IPS DF 6.9 (cell line): ENCODE measurements around the gene IFI27L2.
"Not testable (repeated sequence)": the region's sequence is repeated elsewhere in the genome, so short reads cannot be mapped to it uniquely, and the experiment has no call there.

ENCODE experiments used
- DNase-seq: peaks from one replicate; pipeline ENCODE4 v3.0.0-alpha.2; 2013; ENCODE audit warnings: low read depth, low spot score
- H3K27ac ChIP-seq: one replicate; pipeline ENCODE4 v1.5.1; 2013; ENCODE audit warnings: low read length, control low read depth
- H3K27me3 ChIP-seq: 2 replicates; pipeline ENCODE4 v1.6.1; 2013; ENCODE audit warnings: mild to moderate bottlenecking, low read length; ENCODE audit not compliant: control insufficient read depth, insufficient read depth
- H3K36me3 ChIP-seq: 2 replicates; pipeline ENCODE4 v1.6.1; 2013; ENCODE audit warnings: low read length; ENCODE audit not compliant: control insufficient read depth, insufficient read depth
- H3K4me1 ChIP-seq: 2 replicates; pipeline ENCODE4 v1.6.1; 2013; ENCODE audit warnings: low read length; ENCODE audit not compliant: control insufficient read depth, insufficient read depth
- H3K4me3 ChIP-seq: 2 replicates; pipeline ENCODE4 v1.5.1; 2013; ENCODE audit warnings: mild to moderate bottlenecking, low read length
- H3K9me3 ChIP-seq: 2 replicates; pipeline ENCODE4 v1.6.1; 2013; ENCODE audit warnings: low read length, inconsistent platforms; ENCODE audit not compliant: control insufficient read depth, insufficient read depth
- WGBS: extraction: QIAGEN DNeasy Blood & Tissue Kit; methylation state at CpG from one replicate; pipeline ENCODE4 v1.1.7; 2013; ENCODE audit warnings: mixed read lengths, missing lambda C conversion rate; ENCODE audit not compliant: insufficient read length, insufficient coverage; 5-methylcytosine and 5-hydroxymethylcytosine counted together

The IFI27L2 gene

DNA sequence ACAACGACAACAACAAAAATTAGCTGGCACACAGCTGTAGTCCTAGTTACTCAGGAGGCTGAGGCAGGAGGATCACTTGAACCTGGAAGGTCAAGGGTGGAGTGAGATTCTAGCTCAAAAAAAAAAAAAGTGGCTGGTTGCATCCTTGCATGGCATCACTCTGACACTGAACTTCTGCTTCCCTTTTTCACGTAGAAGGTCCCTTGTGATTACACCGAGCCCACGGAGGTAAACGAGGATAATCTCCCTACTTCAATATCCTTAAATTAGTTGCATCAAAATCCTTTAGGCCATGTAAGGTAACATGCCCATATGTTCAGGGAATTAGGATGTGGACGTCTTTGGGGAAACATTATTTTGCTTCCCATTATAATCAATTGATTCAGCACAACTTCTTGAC lies 40.7 kb upstream of the IFI27L2 start:
- Histone ChIP-seq H3K4me3 (no peak overlapping the region), H3K27me3 (no peaks in the 10 kb centered on the region), H3K4me1 (no peaks in the 10 kb centered on the region), H3K27ac (no peak overlapping the region), H3K9me3 (no peaks in the 10 kb centered on the region), H3K36me3 (no peaks in the 10 kb centered on the region)
- DNase-seq, result no peak
- no CpG with 5 or more reads among the region's 6 CpGs for WGBS

DNA sequence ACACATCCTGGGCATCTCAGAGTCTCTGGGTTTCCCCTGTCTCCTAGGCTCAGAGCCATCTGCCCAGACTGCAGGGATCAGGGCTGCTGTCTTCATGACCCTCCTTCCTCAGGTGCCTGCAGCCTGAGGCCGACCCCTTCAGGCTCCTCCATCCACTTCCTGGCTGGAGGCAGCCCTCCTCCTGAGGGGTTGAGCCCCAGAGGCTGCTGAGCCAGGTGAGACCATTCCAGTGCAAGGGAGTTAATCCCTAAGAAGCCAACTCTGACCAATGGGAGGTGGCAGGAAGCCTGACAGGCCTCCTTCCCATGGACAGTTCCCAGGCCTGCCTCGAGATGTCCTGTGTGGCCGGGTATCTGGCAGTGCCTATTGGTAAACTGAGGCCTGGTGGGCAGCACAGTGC lies 36.3 kb upstream of the IFI27L2 start:
- WGBS, result no CpG with 5 or more reads among the region's 3 CpGs
- no peak overlapping the region for H3K4me3 ChIP-seq
- no peak for DNase-seq

DNA sequence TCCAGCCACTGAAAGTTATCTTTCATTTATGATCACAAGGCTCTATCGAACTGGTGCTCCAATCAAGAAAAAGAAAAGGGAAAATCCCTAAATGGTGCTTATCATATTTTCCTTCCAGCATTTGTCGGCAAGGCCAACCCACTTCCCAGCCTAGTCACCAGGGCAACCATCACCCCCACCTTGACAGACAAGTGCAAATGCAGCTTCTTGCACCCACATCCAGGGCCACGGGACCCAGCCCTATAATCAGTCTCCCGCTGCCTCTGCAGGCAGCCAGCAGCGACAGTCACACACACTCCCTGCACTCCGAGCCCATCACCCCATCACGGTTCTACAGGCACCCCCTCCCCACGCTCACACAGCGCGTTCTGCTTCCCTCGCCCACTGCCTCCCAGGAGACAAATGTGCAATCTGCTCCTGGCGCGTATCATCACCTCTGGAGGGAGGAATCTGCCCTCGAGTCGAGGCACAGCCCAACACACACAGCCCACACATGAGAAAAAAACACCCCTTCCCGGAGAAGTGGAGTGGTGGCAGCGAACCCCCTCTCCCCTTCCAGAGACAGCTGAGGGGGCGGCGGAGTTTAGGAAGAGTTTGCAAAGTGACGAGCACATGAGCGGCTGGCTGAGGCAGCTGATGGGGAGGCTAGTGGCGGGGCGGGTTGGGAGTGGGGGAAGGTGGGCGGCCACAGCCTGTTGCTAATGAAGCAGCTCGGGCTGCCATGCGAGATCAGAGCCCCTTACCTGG lies 35.5 kb upstream of the IFI27L2 start:
- Histone ChIP-seq H3K27ac (no peak overlapping the region), H3K9me3 (no peaks in the 10 kb centered on the region), H3K4me1 (peaks cover 5% of the 10 kb centered on the region; the same call in 1 of the 2 replicates), H3K4me3 (no peak overlapping the region), H3K27me3 (no peaks in the 10 kb centered on the region), H3K36me3 (no peaks in the 10 kb centered on the region)
- DNase-seq, result no peak
- no CpG with 5 or more reads among the region's 26 CpGs for WGBS

More for the DNA sequence above, 36.3 kb upstream of the IFI27L2 start:
- H3K27ac ChIP-seq, result no peak overlapping the region
- no peaks in the 10 kb centered on the region for H3K9me3 ChIP-seq
- no peaks in the 10 kb centered on the region for H3K27me3 ChIP-seq
- H3K4me1 ChIP-seq, result peaks cover 5% of the 10 kb centered on the region; the same call in 1 of the 2 replicates
- H3K36me3 ChIP-seq, result no peaks in the 10 kb centered on the region

GRCh38 chr14:94163796-94164195 lies 34.4 kb upstream of the IFI27L2 start:
- H3K4me3 ChIP-seq, result no peak overlapping the region
- no peaks in the 10 kb centered on the region for H3K9me3 ChIP-seq
- H3K36me3 ChIP-seq, result no peaks in the 10 kb centered on the region
- no peak for DNase-seq
- WGBS, result no CpG with 5 or more reads among the region's 5 CpGs
- no peaks in the 10 kb centered on the region for H3K27me3 ChIP-seq
- H3K27ac ChIP-seq, result no peak overlapping the region
- H3K4me1 ChIP-seq, result peaks cover 5% of the 10 kb centered on the region; the same call in 1 of the 2 replicates

GRCh38 chr14:94162466-94162865 lies 33.1 kb upstream of the IFI27L2 start:
- no peaks in the 10 kb centered on the region for H3K27me3 ChIP-seq
- no peak overlapping the region for H3K27ac ChIP-seq
- H3K36me3 ChIP-seq, result no peaks in the 10 kb centered on the region
- H3K4me3 ChIP-seq, result no peak overlapping the region
- DNase-seq, result no peak
- peaks cover 5% of the 10 kb centered on the region; the same call in 1 of the 2 replicates for H3K4me1 ChIP-seq
- no CpG with 5 or more reads among the region's 5 CpGs for WGBS
- no peaks in the 10 kb centered on the region for H3K9me3 ChIP-seq

- DNase-seq, result no peak
- Histone ChIP-seq H3K4me1 (peaks cover 5% of the 10 kb centered on the region; the same call in 1 of the 2 replicates), H3K27me3 (no peaks in the 10 kb centered on the region), H3K36me3 (no peaks in the 10 kb centered on the region), H3K4me3 (no peak overlapping the region), H3K9me3 (no peaks in the 10 kb centered on the region), H3K27ac (no peak overlapping the region)
- WGBS, result no CpG with 5 or more reads among the region's 2 CpGs
These were observed 32.6 kb upstream of the IFI27L2 start for GRCh38 chr14:94161981-94162380.

DNA sequence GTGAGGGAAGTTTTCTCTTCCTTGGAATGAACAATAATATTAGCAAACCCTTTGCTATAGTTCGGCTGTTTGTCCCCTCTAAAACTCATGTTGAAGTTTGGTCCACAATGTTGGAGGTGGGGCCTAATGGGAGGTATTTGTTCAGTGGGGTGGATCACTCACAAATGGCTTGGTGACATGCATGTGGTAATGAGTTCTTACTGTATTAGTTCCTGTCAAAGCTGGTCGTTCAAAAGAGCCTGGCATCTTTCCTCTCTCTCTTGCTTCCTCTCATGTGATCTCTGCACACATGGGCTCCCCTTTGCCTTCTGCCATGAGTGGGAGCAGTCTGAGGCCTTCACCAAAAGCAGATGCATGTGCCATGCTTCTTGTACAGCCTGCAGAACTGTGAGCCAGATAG lies 31.7 kb upstream of the IFI27L2 start:
- no peaks in the 10 kb centered on the region for H3K27me3 ChIP-seq
- DNase-seq, result no peak
- H3K9me3 ChIP-seq, result no peaks in the 10 kb centered on the region
- H3K27ac ChIP-seq, result no peak overlapping the region
- no CpG with 5 or more reads among the region's 2 CpGs for WGBS
- H3K4me1 ChIP-seq, result peaks cover 5% of the 10 kb centered on the region; the same call in 1 of the 2 replicates
- no peaks in the 10 kb centered on the region for H3K36me3 ChIP-seq
- no peak overlapping the region for H3K4me3 ChIP-seq

DNA sequence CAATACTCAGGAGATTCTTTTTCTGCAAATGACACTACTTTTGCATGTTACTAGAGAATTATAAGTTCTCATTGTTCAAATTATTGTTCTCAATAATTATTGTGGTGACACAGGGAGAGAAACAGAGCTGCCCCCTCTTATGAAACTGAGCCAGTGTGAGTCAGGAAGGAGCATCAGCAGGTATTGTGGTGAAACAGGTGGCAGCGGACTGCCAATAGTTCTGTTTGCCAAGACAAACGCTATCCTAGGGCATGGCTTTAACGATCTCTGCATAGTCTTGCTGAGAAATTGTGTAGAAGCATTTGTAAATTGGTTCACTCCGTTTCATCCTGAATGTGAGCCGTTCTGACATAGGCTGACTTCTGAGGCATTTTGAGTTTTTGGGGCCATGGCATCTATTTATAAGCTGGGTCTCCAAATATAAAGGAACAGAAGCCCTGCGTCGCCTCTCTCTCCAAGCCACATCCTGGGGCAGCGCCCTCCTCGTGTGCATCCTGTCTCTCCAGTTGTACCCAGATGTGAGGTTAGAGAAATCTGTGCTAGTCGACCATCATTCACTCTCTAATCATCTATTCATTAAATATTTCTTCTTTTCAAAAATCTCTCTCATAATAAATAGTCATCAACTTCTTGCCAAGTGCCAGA lies 29.0 kb upstream of the IFI27L2 start:
- H3K27me3 ChIP-seq, result no peaks in the 10 kb centered on the region
- WGBS, result no CpG with 5 or more reads among the region's 10 CpGs
- no peaks in the 10 kb centered on the region for H3K9me3 ChIP-seq
- no peak overlapping the region for H3K4me3 ChIP-seq
- no peaks in the 10 kb centered on the region for H3K36me3 ChIP-seq
- no peaks in the 10 kb centered on the region for H3K4me1 ChIP-seq
- no peak overlapping the region for H3K27ac ChIP-seq
- no peak for DNase-seq

GRCh38 chr14:94157197-94157596 lies 27.8 kb upstream of the IFI27L2 start:
- Histone ChIP-seq H3K4me3 (no peak overlapping the region), H3K4me1 (no peaks in the 10 kb centered on the region), H3K36me3 (no peaks in the 10 kb centered on the region), H3K27ac (no peak overlapping the region), H3K9me3 (no peaks in the 10 kb centered on the region), H3K27me3 (no peaks in the 10 kb centered on the region)
- no peak for DNase-seq

GRCh38 chr14:94156143-94156542 lies 26.7 kb upstream of the IFI27L2 start:
- H3K36me3 ChIP-seq, H3K4me1 ChIP-seq, DNase-seq, H3K27ac ChIP-seq, H3K4me3 ChIP-seq, H3K27me3 ChIP-seq, H3K9me3 ChIP-seq: not testable (repeated sequence)
- no CpG with 5 or more reads among the region's 1 CpG for WGBS
